Measurements from ENCODE around the gene NOTCH4. TPM values are rescaled to one million over a fixed set of nuclear protein-coding genes. Genes with fewer than 3 reads are reported as not detected.

Gene NOTCH4
- total and polyA plus RNA-seq, 9 of the 15 experiments (the other 6 are each of a cell fraction or from before 2014, with no cell fraction given), result 0.24 to 4.3 (median 1.7) TPM

GRCh38 chr6:32247401-32247800 is 23.5 kb upstream of the NOTCH4 start:
- DNase-seq (ENCODE audit: extremely low read depth in 1 of 4, low spot score in 3 of 4) (no peak), FAIRE-seq (no peak), ATAC-seq (no peak)
- no peak for TF ChIP-seq NCOA4 (IDR thresholded peaks at IDR 0.05; ENCODE audit: partially characterized antibody)
- no peak for TF ChIP-seq STAT6 (CRISPR knock-in tag; IDR thresholded peaks at IDR 0.05)
- TF ChIP-seq ZC3H11A (IDR thresholded peaks at IDR 0.05; ENCODE audit: low read depth, low read length), result no peak
- TF ChIP-seq BMI1 (IDR thresholded peaks at IDR 0.05; ENCODE audit: low read length), result no peak
- no peak for TF ChIP-seq RNF219 (CRISPR knock-in tag; IDR thresholded peaks at IDR 0.05)
- TF ChIP-seq RUNX1 (IDR thresholded peaks at IDR 0.05; ENCODE audit: low read depth), result no peak
- no peak for TF ChIP-seq ZNF77 (CRISPR knock-in tag; IDR thresholded peaks at IDR 0.05)
- no peak for TF ChIP-seq CCAR2 (IDR thresholded peaks at IDR 0.05; ENCODE audit: low read depth, low read length)
- no peaks in the 10 kb centered on the region for H3K36me3 ChIP-seq (ENCODE audit: control insufficient read depth, insufficient read depth, low read length)
- 0 out of 2 replicates have a peak, but pooled peaks cover 3% of the 10 kb centered on the region for H3K9me3 ChIP-seq (replicated peaks; ENCODE audit: control insufficient read depth, insufficient read depth, low read depth, low read length)
- no peak overlapping the region for H3K4me2 ChIP-seq (ENCODE audit: insufficient read depth, low read length)
- no peak overlapping the region for H3K9ac ChIP-seq (ENCODE audit: insufficient read depth in 1 of 2, low read depth in 2 of 2, low read length in 2 of 2)
- H2AFZ ChIP-seq (ENCODE audit: low read depth, low read length), result no peak overlapping the region
- no peaks in the 10 kb centered on the region for H3K9me1 ChIP-seq (ENCODE audit: control insufficient read depth, insufficient read depth, low read length)
- intact Hi-C loops (cut with micrococcal nuclease), result loop anchor here (5.0 kb wide), 2 partner anchors 455 to 550 kb away; no protein-coding TSS in a partner anchor
- H4K20me1 ChIP-seq (replicated peaks; ENCODE audit: control insufficient read depth, insufficient read depth, low read length), result no peaks in the 10 kb centered on the region
- POLR2A ChIA-PET, result no interaction called here
- in situ Hi-C loops (cut with MboI), result loop anchor here (5.0 kb wide), 1 partner anchor 545 kb away; no protein-coding TSS in a partner anchor
- H3K27me3 ChIP-seq (ENCODE audit: control insufficient read depth in 2 of 2, insufficient read depth in 2 of 2, low read length in 2 of 2), result peaks cover 5 to 13% of the 10 kb centered on the region in 2 experiments
- no peaks in the 10 kb centered on the region for H3K79me2 ChIP-seq (ENCODE audit: control insufficient read depth, insufficient read depth, low read length)
- no TSS peak for BruUV-seq (replicated peaks)
- CTCF ChIA-PET (ENCODE audit: low intra/inter-chr PET ratio), result interaction anchor here (0.6 kb wide), 1 partner anchor 1512 kb away, joined by 3 read pairs; no protein-coding TSS in a partner anchor
- H3K27ac ChIP-seq (ENCODE audit: extremely low read depth, low read depth, low read length), result no peak overlapping the region
- WGBS (ENCODE audit: insufficient coverage, low coverage, missing lambda C conversion rate), result 0% methylated on average over 1 of the region's 2 CpGs
- no peak overlapping the region for H3K4me3 ChIP-seq
- no peaks in the 10 kb centered on the region for H3K4me1 ChIP-seq (replicated peaks in 1 of 2; ENCODE audit: control insufficient read depth in 2 of 2, insufficient read depth in 2 of 2, low read length in 2 of 2)

All from K562 (cell line).